Stomach (tissue), 4 donors: ENCODE data around the gene MRAS.

Source experiments
- CTCF ChIP-seq, 7 experiments: fragments of 450-650 bp in 4 of 7; fragments of 200-600 bp in 3 of 7; sonication (generic) in 3 of 7; IDR thresholded peaks; one replicate each; pipeline ENCODE4 v1.5.1; 2016 to 2019; ENCODE audit warnings: antibody characterized with exemption in 7 of 7, control low read depth in 2 of 7, mild to moderate bottlenecking in 1 of 7
- EP300 ChIP-seq: sonication (generic); formaldehyde crosslinking; IDR thresholded peaks from one replicate; pipeline ENCODE4 v1.6.1; 2017; ENCODE audit warnings: antibody characterized with exemption
- POLR2A ChIP-seq, 4 donors: fragments of 450-650 bp; IDR thresholded peaks; one replicate each; pipeline ENCODE4 v1.6.1; 2016; ENCODE audit warnings: antibody characterized with exemption in 4 of 4, control low read depth in 2 of 4, mild to moderate bottlenecking in 1 of 4, moderate library complexity in 1 of 4
- POLR2AphosphoS5 ChIP-seq, 3 donors: sonication (generic); formaldehyde crosslinking; IDR thresholded peaks; one replicate each; pipeline ENCODE4 v1.6.1; 2016; ENCODE audit warnings: antibody characterized with exemption in 3 of 3

- TF ChIP-seq POLR2A (IDR thresholded peaks at IDR 0.05) (no peak), CTCF (IDR thresholded peaks at IDR 0.05) (no peak), POLR2AphosphoS5 (IDR thresholded peaks at IDR 0.05) (no peak), EP300 (no peak)
These were observed 51.4 kb downstream of the MRAS start for GRCh38 chr3:138399766-138400165.
